Right atrium auricular region (tissue), 2 donors: ENCODE data around the gene SHISA4. TPM values are rescaled to one million over a fixed set of nuclear protein-coding genes. Genes with fewer than 3 reads are reported as not detected.
"Not testable (repeated sequence)": the region's sequence is repeated elsewhere in the genome, so short reads cannot be mapped to it uniquely, and the experiment has no call there.

Source experiments
- DNase-seq: peaks from one replicate; pipeline ENCODE4 v3.0.0-alpha.2; 2019; ENCODE audit warnings: low spot score
- H3K27ac ChIP-seq, 2 donors: fragments of 200-600 bp; sonication (generic); 1 replicate in 1 of 2; 2 replicates in 1 of 2; pipeline ENCODE4 v1.5.1; 2016 to 2019
- H3K27me3 ChIP-seq, 2 donors: fragments of 200-600 bp; sonication (generic); one replicate each; pipeline versions ENCODE4 v1.5.1 to v1.6.0; 2017 to 2019
- H3K36me3 ChIP-seq: fragments of 200-600 bp; sonication (generic); one replicate; pipeline ENCODE4 v1.5.1; 2016
- H3K4me1 ChIP-seq, 2 donors: fragments of 200-600 bp; sonication (generic); one replicate each; pipeline versions ENCODE4 v1.5.1 to v1.6.0; 2017 to 2019
- H3K4me3 ChIP-seq, 2 donors: fragments of 200-600 bp; sonication (generic); 1 replicate in 1 of 2; 2 replicates in 1 of 2; pipeline ENCODE4 v1.5.1; 2017 to 2019; ENCODE audit warnings: mild to moderate bottlenecking in 1 of 2, moderate library complexity in 1 of 2
- H3K9me3 ChIP-seq, 2 donors: fragments of 200-600 bp; sonication (generic); one replicate each; pipeline ENCODE4 v1.5.1; 2019
- CTCF ChIP-seq, 2 donors: fragments of 200-600 bp; sonication (generic); IDR thresholded peaks; one replicate each; pipeline ENCODE4 v1.5.1; 2019; ENCODE audit warnings: antibody characterized with exemption in 2 of 2
- microRNA-seq, 2 donors: library from miRNA; unstranded; fragments of <30 nt; microRNA quantifications; one replicate each; pipeline ENCODE4, GENCODE V29; 2016 to 2017; ENCODE audit warnings: borderline number of aligned reads in 2 of 2, borderline replicate concordance in 1 of 2
- total RNA-seq, 2 donors: library from RNA; depleted of rRNA; stranded (reverse); fragments of >200 nt; gene quantifications; one replicate each; pipeline ENCODE4 v1.1.0, GENCODE V29; 2016

Gene SHISA4
- total RNA-seq, 2 donors from 2014 or later: 74.2 to 176 TPM

GRCh38 chr1:201939574-201939973 lies 50.9 kb downstream of the SHISA4 start:
- Histone ChIP-seq H3K27ac (peak overlapping the region; percentile 37 to 63), H3K4me1 (peaks cover 0 to 31% of the 10 kb centered on the region in 2 donors), H3K9me3 (no peaks in the 10 kb centered on the region), H3K4me3 (no peak overlapping the region), H3K36me3 (peaks cover 7% of the 10 kb centered on the region), H3K27me3 (no peaks in the 10 kb centered on the region)
- no peak for TF ChIP-seq CTCF (IDR thresholded peaks at IDR 0.05)
- no peak for DNase-seq

GRCh38 chr1:201940316-201940715 lies 51.6 kb downstream of the SHISA4 start:
- not testable (repeated sequence) for H3K36me3 ChIP-seq, H3K4me3 ChIP-seq, H3K27me3 ChIP-seq, H3K27ac ChIP-seq, DNase-seq, H3K9me3 ChIP-seq
- H3K4me1 ChIP-seq: peaks cover 0 to 31% of the 10 kb centered on the region in 2 donors

GRCh38 chr1:201941420-201942128 lies 52.9 kb downstream of the SHISA4 start:
- H3K4me1 ChIP-seq: peaks cover 0 to 31% of the 10 kb centered on the region in 2 donors
- TF ChIP-seq CTCF (IDR thresholded peaks at IDR 0.05): no peak
- DNase-seq: no peak
- H3K27ac ChIP-seq: peak overlapping the region; percentile 69
- no peaks in the 10 kb centered on the region for H3K9me3 ChIP-seq
- H3K36me3 ChIP-seq: peaks cover 7% of the 10 kb centered on the region
- no peaks in the 10 kb centered on the region for H3K27me3 ChIP-seq
- peak overlapping the region in 1 of 2 donors; percentile 31 for H3K4me3 ChIP-seq

GRCh38 chr1:201942129-201942495 lies 53.4 kb downstream of the SHISA4 start:
- peak overlapping the region; percentile 69 for H3K27ac ChIP-seq
- DNase-seq: no peak
- H3K36me3 ChIP-seq: peaks cover 7% of the 10 kb centered on the region
- TF ChIP-seq CTCF (IDR thresholded peaks at IDR 0.05): no peak
- H3K27me3 ChIP-seq: no peaks in the 10 kb centered on the region
- H3K9me3 ChIP-seq: no peaks in the 10 kb centered on the region
- peak overlapping the region in 1 of 2 donors; percentile 31 for H3K4me3 ChIP-seq
- H3K4me1 ChIP-seq: peaks cover 0 to 31% of the 10 kb centered on the region in 2 donors

Small RNAs within 50 kb of the gene (microRNA-seq; reads per million reads assigned to microRNA genes)
- 0 to 0.71 reads per million in 2 donors for gene MIR6739

Other genes starting within 250 kb of the SHISA4 start
- 10 to 100 TPM; 10.7 to 15.6 TPM for gene IPO9, start 59.7 kb upstream of the SHISA4 start, total RNA-seq
- 10 to 100 TPM; 31.4 to 42.2 TPM for gene LMOD1, start 57.6 kb downstream of the SHISA4 start, total RNA-seq
- gene TIMM17A, start 66.6 kb downstream of the SHISA4 start, total RNA-seq: 10 to 100 TPM; 42.7 to 59.1 TPM
- gene RNPEP, start 93.8 kb downstream of the SHISA4 start, total RNA-seq: 10 to 100 TPM; 22.4 to 26.1 TPM
- gene ELF3, start 121.7 kb downstream of the SHISA4 start, total RNA-seq: 1 to 10 TPM in 1 of 2 donors, not detected in 1; 1.7 TPM
- gene GPR37L1, start 234.0 kb downstream of the SHISA4 start, total RNA-seq: under 1 TPM in 1 of 2 donors, not detected in 1; 0.07 TPM